Measurements from ENCODE around the gene ALS2CL.
"Not testable (repeated sequence)": the region's sequence is repeated elsewhere in the genome, so short reads cannot be mapped to it uniquely, and the experiment has no call there.

Gene ALS2CL

GRCh38 chr3:46693038-46693891 lies at the start of gene ALS2CL:
ALS2CL (minus strand) TSS chr3:46693679; CDS start chr3:46689440, 4,239 bp downstream.
- no peak for DNase-seq

- DNase-seq = no peak
Observed at GRCh38 chr3:46742992-46743585, 49.6 kb upstream of the ALS2CL start.

GRCh38 chr3:46739565-46739964 lies 46.1 kb upstream of the ALS2CL start:
- DNase-seq = not testable (repeated sequence)

GRCh38 chr3:46737329-46737731 lies 43.9 kb upstream of the ALS2CL start:
- peak; percentile 19 for DNase-seq

GRCh38 chr3:46736006-46736872 lies 42.8 kb upstream of the ALS2CL start:
- no peak for DNase-seq

- no peak for DNase-seq
Observed at GRCh38 chr3:46734773-46735172, 41.3 kb upstream of the ALS2CL start.

GRCh38 chr3:46733026-46733800 lies 39.7 kb upstream of the ALS2CL start:
- DNase-seq = no peak

- no peak for DNase-seq
Observed at GRCh38 chr3:46731795-46732194, 38.3 kb upstream of the ALS2CL start.

GRCh38 chr3:46730819-46731218 lies 37.3 kb upstream of the ALS2CL start:
- no peak for DNase-seq

- DNase-seq = no peak
Observed at GRCh38 chr3:46729038-46729437, 35.6 kb upstream of the ALS2CL start.

- DNase-seq = no peak
Observed at GRCh38 chr3:46725621-46726314, 32.3 kb upstream of the ALS2CL start.

- no peak for DNase-seq
Observed at GRCh38 chr3:46724424-46724823, 30.9 kb upstream of the ALS2CL start.

GRCh38 chr3:46722443-46722842 lies 29.0 kb upstream of the ALS2CL start:
- DNase-seq = no peak

GRCh38 chr3:46721009-46721408 lies 27.5 kb upstream of the ALS2CL start:
- no peak for DNase-seq

GRCh38 chr3:46719735-46720271 lies 26.3 kb upstream of the ALS2CL start:
- DNase-seq = no peak

- DNase-seq = no peak
Observed at GRCh38 chr3:46719044-46719565, 25.6 kb upstream of the ALS2CL start.

- DNase-seq = no peak
Observed at GRCh38 chr3:46717447-46718231, 24.2 kb upstream of the ALS2CL start, which contains the start of gene PRSS50. PRSS50 (minus strand) TSS chr3:46717869; CDS start chr3:46717824, 45 bp downstream.

GRCh38 chr3:46716461-46717441 lies 23.3 kb upstream of the ALS2CL start:
- no peak for DNase-seq

GRCh38 chr3:46715507-46716175 lies 22.2 kb upstream of the ALS2CL start:
- no peak for DNase-seq
